HG02870 (cell line): Measurements from ENCODE around the gene SCGB1C1.
"Not testable (repeated sequence)": the region's sequence is repeated elsewhere in the genome, so short reads cannot be mapped to it uniquely, and the experiment has no call there.

Source experiments
- ATAC-seq: cut with Tn5 transposase; IDR thresholded peaks from one replicate; pipeline ENCODE4 v1.9.1; 2021; ENCODE audit warnings: mild to moderate bottlenecking, moderate library complexity; ENCODE audit not compliant: unreplicated experiment

SCGB1C1 gene

DNA sequence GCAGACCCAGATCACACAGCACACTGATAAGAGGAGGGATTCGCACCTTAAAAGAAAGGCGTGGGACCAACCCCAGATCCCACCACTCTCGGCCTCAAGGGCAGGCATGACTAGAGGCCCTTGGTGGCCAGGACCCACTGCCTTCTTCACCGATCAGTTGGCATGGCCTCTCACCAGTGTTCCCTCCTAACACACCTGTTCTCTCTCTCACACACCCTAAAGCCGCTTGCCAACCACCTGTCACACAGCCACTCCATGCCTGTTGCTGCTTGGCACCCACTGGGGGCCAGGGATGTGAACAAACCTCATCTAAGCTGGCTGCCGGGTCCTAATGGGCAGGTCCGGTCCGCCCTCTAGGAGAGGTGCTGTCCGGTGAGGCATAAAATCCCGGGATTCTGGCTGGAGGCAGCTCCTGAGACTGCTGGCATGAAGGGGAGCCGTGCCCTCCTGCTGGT is at the start of gene SCGB1C1:
Gene SCGB1C1, plus strand, starts transcription at position 405 of the 455 bp plus-strand sequence. Its CDS starts 22 bp downstream, at position 427.
- not testable (repeated sequence) for ATAC-seq

DNA sequence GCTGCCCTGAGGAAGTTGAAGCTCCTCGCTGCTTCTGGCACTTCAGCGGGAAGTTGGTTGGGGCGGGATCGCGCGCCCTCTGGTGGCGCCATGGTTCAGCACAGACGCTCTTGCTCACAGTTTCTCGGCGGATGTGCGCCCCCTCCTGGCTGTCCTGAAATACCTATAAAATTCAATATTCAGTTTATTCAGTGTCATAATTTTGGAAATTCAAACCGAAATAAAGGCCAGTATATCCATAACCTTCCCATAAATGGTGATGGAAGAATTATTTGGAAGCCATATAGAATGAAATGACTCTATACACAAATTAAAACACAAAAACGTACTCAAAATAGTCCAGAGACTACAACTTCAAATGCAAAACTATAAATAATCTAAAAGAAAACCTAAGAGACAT is 12.6 kb upstream of the SCGB1C1 start:
- not testable (repeated sequence) for ATAC-seq

DNA sequence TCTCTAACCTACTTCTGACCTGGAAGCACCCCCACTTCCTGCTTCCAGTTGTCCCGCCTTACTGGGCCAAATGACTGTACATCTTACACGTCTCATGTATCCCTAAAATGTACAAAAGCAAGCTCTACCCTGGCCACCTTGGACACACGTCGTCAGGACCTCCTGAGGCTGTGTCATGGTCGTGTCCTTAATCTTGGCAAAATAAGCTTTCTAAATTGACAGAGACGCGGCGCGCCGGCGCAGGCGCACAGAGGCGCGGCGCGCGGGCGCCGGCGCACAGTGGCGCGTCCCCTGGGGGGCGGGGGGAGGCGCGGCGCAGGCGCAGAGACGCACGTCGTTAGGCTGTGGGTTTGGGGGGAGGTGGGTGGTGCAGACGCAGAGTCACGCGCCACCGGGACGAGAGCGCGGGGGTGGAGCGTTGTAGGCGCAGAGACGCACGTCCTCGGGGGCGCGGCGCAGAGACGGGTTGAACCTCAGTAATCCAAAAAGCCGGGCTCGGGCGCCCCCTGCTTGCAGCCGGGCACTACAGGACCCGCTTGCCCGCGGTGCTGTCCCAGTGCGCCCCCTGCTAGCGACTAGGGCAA is 3.6 kb upstream of the SCGB1C1 start:
- ATAC-seq = not testable (repeated sequence)

DNA sequence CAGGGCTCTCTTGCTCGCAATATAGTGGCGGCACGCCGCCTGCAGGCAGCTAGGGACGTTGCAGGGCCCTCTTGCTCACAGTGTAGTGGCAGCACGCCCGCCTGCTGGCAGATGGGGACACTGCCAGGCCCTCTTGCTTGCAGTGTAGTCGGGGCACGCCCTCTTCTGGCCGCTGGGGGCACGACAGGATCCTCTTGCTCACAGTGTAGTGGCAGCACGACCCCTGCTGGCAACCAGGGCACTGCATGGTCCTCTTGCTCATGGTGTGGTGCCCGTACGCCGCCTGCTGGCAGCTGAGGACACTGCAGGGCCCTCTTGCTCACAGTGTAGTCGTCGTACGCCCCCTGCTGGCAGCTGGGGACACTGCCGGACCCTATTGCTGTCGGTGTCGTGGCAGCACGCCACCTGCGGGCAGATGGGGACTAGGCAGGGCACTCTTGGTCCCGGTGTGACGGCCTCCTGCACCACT is 3.0 kb upstream of the SCGB1C1 start:
- peak; percentile 77 for ATAC-seq

DNA sequence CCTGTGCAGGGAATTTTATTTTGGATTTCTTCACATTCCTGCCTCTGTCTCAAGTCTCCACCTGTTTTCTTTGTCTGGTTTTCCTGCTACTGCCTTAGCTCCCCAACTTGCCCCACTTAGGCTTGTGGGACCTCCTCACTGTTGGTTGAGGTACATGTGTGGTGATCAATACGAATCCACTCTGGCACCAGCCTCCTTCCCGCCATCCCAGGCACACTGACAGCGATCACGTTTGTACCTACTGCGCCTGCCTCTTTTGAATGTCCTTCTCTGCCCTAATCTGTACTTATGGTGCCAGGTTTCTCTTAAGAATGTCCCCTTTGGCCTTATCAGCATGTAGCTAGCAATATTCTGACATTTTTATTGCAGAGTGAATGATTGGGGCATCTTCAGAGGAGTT is 2.3 kb upstream of the SCGB1C1 start:
- not testable (repeated sequence) for ATAC-seq

DNA sequence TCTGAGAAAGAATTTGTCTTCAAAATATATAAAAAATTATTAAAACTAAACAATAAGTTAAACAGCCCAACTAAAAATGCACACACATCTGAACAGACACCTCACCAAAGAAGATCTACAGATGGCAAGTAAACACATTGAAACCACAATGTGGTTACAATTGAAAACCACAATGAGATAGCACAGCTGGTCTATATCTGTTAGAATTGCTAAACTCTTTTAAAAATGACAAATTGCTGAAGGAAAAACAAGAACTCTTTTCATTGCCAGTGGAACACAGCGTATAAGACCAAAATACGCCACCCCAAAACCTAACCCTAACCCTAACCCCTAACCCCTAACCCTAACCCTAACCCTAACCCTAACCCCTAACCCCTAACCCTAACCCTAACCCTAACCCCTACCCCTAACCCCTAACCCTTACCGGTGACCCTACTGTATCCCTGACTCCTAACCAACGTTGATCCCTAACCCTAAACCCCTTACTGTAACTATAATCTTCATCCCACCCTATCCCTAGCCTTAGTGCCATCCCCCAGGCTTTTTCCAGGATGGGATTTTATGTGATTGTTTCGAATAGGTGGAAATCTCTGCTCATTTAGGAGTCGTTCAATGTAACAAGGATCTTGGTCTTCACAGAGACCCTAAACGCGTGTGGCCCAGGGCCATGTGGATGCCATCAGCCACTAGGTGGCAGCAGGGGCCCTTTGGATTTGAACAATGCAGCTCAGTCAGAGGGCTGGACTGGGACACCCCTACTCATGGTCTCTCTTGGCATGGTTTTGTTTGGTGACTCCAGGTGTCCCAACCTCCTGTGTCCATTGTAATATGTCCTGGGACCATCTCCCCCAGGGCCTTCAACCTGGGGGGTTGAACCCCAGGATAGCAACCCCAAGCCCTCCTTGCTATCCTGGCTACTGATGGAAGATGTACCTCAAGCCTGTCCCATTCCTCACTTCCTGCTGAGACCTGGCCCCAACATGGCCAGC is 1.1 kb upstream of the SCGB1C1 start:
- ATAC-seq = not testable (repeated sequence)

DNA sequence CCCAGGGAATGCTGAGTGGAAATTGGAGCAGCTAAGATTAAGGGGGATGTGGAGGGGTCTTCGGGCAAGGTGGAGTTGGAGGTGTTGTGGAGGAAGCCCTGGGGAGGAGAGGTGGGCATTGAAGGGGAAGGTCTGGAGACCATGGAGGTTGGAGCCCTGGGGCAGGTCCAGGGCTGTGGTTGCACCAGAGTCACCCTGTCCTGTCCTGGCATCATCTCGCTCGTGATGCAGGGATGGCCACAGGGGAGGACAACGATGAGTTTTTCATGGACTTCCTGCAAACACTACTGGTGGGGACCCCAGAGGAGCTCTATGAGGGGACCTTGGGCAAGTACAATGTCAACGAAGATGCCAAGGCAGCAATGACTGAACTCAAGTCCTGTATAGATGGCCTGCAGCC is 603 bp downstream of the SCGB1C1 start:
- not testable (repeated sequence) for ATAC-seq

DNA sequence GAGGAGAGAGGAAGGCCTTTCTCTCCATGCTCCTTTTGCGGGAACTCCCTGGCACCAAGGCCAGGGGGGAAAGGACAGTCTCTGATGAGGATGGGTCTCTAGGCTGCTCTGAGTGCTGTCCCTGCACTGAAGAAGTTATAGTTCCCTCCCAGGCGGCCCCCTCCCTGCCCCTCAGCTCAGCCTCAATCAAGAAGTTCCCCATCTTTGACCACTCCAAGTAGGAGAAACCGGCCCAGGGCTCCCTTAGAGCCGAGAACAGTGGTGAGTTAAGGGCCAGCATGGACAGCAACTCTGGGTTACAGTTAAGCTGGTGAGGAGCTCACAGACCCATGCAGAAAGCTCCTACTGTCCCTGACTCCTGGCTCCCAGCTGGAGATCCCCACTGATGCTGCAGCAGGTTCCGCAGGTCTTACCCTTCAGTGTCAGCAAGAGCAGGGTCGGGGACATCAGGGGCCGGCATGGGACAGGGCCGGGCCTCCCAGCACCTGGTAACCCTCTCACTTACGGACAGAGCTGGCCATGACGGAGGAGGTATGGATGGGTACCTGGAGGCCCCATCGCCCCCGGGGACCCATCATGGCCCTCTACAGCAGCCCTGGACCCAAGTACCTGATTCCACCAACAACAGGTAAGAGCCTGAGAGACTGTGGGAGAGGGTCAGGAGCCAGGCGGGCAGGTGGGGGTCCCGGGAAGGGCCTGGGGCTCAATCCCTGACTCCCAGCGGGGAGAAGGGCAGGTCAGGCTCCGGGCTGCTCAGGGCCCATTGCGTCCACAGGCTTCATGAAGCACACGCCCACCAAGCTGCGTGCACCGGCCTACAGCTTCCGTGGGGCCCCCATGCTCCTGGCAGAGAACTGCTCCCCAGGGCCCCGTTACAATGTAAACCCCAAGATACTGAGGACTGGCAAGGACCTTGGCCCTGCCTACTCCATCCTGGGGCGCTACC is 4.2 kb downstream of the SCGB1C1 start:
- no peak for ATAC-seq

DNA sequence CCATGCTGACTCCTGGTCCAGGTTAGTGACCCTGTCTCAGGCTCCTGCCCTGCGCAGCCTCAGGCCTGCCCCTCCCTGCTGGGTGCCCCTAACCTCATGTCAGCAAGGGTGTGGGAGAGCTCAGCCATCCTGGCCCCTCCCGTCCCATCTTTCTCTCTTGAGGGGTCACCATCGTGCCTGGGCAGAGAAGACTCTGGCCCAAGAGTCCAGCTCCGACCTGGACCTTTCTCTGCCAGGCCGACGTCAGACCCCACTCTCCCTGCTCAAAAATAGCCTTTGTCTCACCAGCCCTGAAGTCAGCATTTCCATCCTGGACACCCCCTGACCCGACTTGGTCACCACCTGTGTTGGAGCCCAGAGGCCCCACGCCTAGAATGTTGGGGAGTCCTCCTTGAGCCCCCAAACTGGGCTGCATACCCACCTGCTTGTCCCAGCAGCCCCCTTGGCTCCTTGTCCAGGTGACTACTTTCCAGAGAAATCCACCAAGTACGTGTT is 4.9 kb downstream of the SCGB1C1 start:
- no peak for ATAC-seq

DNA sequence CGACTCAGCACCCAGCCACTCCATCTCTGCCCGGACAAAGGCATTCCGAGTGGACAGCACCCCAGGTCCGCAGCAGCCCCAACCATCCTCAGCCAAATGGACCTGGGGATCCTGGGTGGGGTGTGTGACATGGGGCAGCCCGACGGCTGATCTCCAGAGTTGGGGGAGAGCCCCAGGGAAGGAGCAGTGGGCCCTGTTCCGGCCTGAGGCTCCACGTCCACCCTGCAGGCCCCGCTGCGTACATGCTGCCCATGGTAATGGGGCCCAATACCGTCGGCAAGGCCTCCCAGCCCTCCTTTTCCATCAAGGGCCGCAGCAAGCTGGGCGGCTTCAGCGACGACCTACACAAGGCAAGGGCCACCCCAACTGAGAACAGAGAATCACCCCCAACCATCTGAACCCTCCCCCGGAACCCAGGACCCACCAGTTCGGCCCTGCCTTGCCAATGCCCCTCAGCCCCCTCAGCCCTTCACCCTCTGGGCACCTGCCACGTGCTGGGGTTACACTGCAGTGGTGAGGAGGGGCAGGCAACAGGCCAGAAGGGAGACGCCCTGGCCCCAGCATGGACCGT is 5.4 kb downstream of the SCGB1C1 start:
- no peak for ATAC-seq

DNA sequence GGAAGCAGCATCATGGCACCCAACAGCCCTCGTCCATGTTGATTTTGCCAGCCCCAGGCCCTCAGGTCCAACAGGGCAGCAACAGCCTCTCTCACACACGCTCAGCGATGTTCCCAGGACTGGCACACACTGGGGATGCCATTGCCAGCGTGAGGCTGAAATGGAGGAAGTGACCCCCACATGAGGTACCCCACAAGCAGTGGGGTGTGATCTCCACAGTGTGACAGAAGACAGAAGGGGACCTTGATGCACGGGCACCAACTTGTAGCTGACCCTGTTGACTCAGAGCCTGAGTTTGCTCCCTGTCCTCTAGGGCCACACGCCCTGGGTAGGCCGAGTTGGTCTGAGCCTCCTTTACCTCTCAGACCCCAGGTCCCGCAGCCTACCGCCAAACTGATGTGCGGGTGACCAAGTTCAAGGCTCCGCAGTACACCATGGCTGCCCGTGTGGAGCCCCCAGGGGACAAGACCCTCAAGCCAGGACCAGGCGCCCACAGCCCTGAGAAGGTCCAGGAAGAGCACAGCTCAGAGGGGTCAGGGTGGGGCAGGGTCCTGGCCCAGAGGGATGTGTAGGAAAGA is 6.2 kb downstream of the SCGB1C1 start:
- no peak for ATAC-seq

DNA sequence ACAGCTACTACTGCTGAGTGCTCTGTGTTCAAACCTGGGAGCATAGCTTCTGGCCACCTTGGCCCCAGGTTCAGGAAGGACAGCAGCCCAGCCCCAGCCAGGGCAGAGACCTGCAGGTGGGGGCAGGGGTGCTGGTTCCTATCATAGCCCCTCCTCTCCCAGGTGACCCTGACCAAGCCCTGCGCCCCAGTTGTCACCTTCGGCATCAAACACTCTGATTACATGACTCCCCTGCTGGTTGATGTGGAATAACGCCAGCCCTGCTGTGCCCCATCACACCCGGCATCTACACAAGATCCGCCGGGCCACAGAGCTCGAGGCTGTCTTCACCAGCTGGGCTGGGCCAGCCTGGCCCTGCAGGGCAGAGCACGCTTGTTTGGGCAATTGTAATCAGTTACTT is 6.9 kb downstream of the SCGB1C1 start:
- ATAC-seq = no peak

DNA sequence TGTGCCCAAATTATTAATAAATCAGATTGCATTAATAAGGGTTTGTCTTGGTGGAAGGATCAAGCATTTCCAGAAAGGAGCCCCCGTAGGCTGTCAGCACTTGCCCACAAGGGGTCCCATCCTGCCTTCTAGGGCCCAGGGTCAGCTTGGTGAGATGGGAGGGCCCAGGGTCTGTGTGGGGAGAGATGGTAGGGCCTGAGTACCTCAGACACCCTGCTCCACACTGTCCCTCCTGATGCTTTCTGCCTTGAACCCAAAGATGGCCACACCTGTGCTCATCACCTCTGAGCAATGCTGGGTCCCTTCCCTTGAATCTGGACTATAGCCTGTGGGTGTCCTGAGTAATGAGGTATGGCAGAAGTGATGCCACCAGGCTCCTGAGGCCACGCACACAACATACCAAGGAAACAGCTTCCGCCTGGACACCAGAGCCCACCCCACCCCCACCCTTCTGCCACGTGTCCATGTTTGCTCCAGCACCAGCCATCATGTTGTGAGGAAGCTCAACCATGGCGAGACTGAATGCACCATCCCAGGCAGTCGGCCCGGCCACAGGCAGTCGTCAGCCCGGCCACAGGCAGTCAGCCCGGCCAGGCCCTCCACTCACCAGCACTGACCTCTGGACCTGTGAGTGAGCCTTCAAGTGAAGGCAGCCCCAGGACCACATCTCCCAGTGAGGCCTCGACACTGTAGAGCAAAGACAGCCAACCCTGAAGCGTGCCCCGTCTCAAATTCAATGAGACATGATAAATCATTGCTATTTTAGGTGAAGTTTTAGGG is 7.5 kb downstream of the SCGB1C1 start:
- no peak for ATAC-seq

DNA sequence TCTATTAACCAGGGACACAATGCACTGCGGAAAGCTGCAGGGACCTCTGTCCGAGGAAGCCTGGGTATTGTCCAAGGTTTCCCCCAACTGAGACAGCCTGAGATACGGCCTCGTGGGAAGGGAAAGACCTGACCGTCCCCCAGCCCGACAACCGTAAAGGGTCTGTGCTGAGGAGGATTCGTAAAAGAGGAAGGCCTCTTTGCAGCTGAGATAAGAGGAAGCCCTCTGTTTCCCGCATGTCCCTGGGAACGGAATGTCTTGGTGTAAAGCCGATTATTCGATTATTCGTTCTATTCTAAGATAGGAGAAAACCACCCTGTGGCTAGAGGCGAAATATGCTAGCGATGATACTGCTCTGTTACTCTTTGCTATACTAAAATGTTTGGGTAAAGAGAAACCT is 9.1 kb downstream of the SCGB1C1 start:
- no peak for ATAC-seq

DNA sequence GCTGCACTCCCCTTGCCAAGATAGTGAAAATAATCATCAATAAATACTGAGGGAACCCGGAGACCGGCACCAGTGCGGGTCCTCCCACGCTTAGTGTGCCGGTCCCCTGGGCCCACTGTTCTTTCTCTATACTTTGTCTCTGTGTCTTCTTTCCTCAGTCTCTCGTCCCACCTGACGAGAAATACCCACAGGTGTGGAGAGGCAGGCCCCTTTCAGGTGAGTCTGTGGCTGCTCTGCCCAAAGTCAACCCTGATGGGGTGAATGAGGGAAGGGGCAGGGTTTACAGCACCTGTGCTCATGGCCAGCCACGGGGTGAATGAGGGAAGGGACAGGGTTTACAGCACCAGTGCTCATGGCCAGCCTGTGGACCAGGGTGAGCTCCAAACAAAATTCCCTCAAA is 9.6 kb downstream of the SCGB1C1 start:
- ATAC-seq = no peak

DNA sequence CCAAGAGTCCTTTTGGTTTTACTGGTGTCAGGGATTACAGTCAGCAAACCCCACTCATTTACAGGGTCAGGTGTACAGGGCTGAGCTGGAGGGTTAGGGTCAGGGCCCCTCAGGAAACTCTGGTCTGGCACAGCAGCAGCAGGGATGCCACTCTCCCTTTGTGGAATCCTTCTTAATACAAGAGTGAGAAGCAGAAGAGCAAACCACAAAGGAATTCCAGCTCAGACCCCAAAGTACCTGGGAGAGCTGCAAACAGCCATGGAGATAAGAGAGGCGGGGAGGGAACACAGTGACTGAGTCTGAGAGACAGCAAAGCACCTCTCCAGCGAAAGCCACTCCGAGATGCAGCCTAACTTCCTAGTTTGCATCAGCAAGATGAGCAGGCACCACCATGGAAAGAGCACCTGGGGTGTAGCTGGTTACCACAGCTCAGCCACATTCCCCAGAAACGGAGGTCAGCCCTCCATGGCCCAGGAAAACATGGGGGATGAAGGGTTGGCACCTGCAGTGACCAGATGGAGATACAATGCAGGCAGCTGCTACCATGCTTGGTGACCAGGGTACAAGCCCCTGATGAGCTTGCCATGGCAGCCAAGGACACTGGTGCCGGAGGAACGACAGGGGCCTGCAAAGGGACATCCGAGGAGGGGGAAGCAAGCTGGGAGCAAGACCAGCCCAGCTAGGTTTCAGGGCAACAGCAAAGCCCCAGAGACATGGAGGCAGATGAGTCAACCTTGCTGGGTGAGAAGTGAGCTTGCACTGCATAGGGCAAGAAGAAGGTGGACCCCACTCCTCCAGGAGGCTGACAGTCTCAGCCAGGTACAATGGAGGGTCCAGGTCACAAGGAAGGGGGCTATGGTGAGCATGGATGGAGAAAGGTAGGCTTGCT is 10.4 kb downstream of the SCGB1C1 start:
- no peak for ATAC-seq

DNA sequence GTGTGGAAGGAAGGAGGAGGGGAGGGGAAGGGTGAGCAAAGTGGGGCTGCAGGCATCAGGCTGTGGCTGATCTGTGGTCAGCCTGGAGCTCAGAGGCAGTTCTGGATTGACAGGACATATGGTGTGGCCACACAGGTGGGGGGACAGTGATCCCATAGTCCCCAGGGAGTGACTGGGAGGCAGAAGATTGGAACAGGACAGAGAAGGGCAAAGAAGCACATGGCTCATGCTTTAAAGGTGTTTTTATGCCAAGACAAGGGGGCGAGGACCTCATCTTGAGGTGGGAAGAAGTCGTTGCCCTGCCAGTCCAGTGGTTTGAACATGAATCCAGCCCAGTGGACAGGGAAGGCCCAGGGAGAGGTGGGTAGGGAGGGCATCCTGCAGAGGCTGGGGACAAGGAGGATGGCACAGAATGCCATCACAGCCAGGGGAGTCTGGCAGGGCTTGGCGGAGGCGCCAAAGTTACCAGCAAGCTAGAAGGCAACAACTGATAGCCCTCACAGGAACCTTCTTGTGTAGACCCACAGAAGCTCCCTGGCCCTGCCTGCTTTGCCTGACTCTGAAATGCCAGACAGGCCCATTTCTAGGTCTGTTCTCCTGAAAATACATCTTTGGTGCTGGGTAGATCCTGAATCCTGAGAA is 11.2 kb downstream of the SCGB1C1 start:
- no peak for ATAC-seq
